Type B pancreatic cell (in vitro differentiated cells): Measurements from ENCODE around the gene FNDC4. TPM values are rescaled to one million over a fixed set of nuclear protein-coding genes. Genes with fewer than 3 reads are reported as not detected.

ENCODE experiments used
- DNase-seq: peaks from one replicate; pipeline ENCODE4 v3.0.0; 2021; ENCODE audit warnings: mixed read lengths; ENCODE audit not compliant: unreplicated experiment; ENCODE audit errors: extremely low spot score
- H3K27ac Mint-ChIP-seq: 2 replicates; pipeline ENCODE4 v1.8.0; 2021; ENCODE audit warnings: mild to moderate bottlenecking, mixed read lengths
- H3K27me3 Mint-ChIP-seq: 2 replicates; pipeline ENCODE4 v1.8.0; 2021; ENCODE audit warnings: mixed read lengths
- H3K36me3 Mint-ChIP-seq: 2 replicates; pipeline ENCODE4 v1.8.0; 2021; ENCODE audit warnings: mixed read lengths
- H3K4me1 Mint-ChIP-seq: one replicate; pipeline ENCODE4 v1.8.0; 2021; ENCODE audit warnings: mixed read lengths; ENCODE audit not compliant: unreplicated experiment
- H3K4me3 Mint-ChIP-seq: 2 replicates; pipeline ENCODE4 v1.8.0; 2021; ENCODE audit warnings: mild to moderate bottlenecking, mixed read lengths
- H3K9me3 Mint-ChIP-seq: 2 replicates; pipeline ENCODE4 v1.8.0; 2021; ENCODE audit warnings: mixed read lengths
- CTCF ChIP-seq: fragments of 200-600 bp; sonication (generic); conservative IDR thresholded peaks from 2 replicates; pipeline ENCODE4 v1.5.0; 2021; ENCODE audit warnings: antibody characterized with exemption, mild to moderate bottlenecking
- total RNA-seq: library from RNA; stranded (reverse); gene quantifications from 2 replicates; pipeline ENCODE4 v1.2.1, GENCODE V29; 2021; ENCODE audit warnings: low replicate concordance

Gene FNDC4
- total RNA-seq, 1 donor from 2014 or later, result 11.7 TPM

GRCh38 chr2:27492557-27492956, 2.4 kb downstream of the FNDC4 start:
- H3K4me3 Mint-ChIP-seq, result no peak overlapping the region
- no peaks in the 10 kb centered on the region for H3K36me3 Mint-ChIP-seq
- no peak for TF ChIP-seq CTCF
- no peak overlapping the region for H3K27ac Mint-ChIP-seq
- H3K27me3 Mint-ChIP-seq, result peaks cover 30% of the 10 kb centered on the region
- DNase-seq, result no peak
- peaks cover 13% of the 10 kb centered on the region for H3K4me1 Mint-ChIP-seq
- H3K9me3 Mint-ChIP-seq, result no peaks in the 10 kb centered on the region

- Mint-ChIP-seq H3K4me3 (peak within 1 kb of the TSS; percentile 91), H3K27me3 (peaks cover 6% of the 10 kb centered on the region), H3K9me3 (no peaks in the 10 kb centered on the region), H3K4me1 (peaks cover 13% of the 10 kb centered on the region), H3K27ac (peak within 1 kb of the TSS; percentile 94), H3K36me3 (no peaks in the 10 kb centered on the region)
- peak; percentile 96 for DNase-seq
- no peak for TF ChIP-seq CTCF
Measured at GRCh38 chr2:27489498-27490397, 5.3 kb downstream of the FNDC4 start, which contains the start of gene IFT172. Gene IFT172 (minus strand): TSS chr2:27489743. CDS start chr2:27489653, 90 bp downstream.

GRCh38 chr2:27489118-27489497, 5.9 kb downstream of the FNDC4 start:
- DNase-seq, result no peak
- Mint-ChIP-seq H3K9me3 (no peaks in the 10 kb centered on the region), H3K36me3 (no peaks in the 10 kb centered on the region), H3K27ac (peak overlapping the region; percentile 94), H3K27me3 (peaks cover 6% of the 10 kb centered on the region), H3K4me1 (peaks cover 13% of the 10 kb centered on the region), H3K4me3 (peak overlapping the region; percentile 91)
- TF ChIP-seq CTCF, result no peak

GRCh38 chr2:27485496-27485895, 9.5 kb downstream of the FNDC4 start:
- H3K36me3 Mint-ChIP-seq, result peaks cover 9% of the 10 kb centered on the region
- peaks cover 13% of the 10 kb centered on the region for H3K4me1 Mint-ChIP-seq
- no peak overlapping the region for H3K4me3 Mint-ChIP-seq
- H3K27ac Mint-ChIP-seq, result no peak overlapping the region
- no peaks in the 10 kb centered on the region for H3K27me3 Mint-ChIP-seq
- no peak for DNase-seq
- TF ChIP-seq CTCF, result no peak
- H3K9me3 Mint-ChIP-seq, result no peaks in the 10 kb centered on the region

- H3K36me3 Mint-ChIP-seq, result peaks cover 13% of the 10 kb centered on the region
- no peak for DNase-seq
- no peaks in the 10 kb centered on the region for H3K9me3 Mint-ChIP-seq
- H3K27ac Mint-ChIP-seq, result no peak overlapping the region
- H3K27me3 Mint-ChIP-seq, result no peaks in the 10 kb centered on the region
- TF ChIP-seq CTCF, result no peak
- no peaks in the 10 kb centered on the region for H3K4me1 Mint-ChIP-seq
- no peak overlapping the region for H3K4me3 Mint-ChIP-seq
Measured at GRCh38 chr2:27471961-27472360, 23.0 kb downstream of the FNDC4 start.
